H1 (cell line): ENCODE results near the gene BEAN1. TPM values are rescaled to one million over a fixed set of nuclear protein-coding genes. Genes with fewer than 3 reads are reported as not detected.

Experiments used
- CTCF ChIA-PET: fragments of 300-600 bp; sonication (Branson Sonifier 250); formaldehyde crosslinking; loops from one replicate; lab custom pipeline; 2021; ENCODE audit not compliant: partially characterized antibody; lab: Charles Lee
- POLR2A ChIA-PET: fragments of 300-600 bp; sonication (Branson Sonifier 250); formaldehyde crosslinking; loops from one replicate; lab custom pipeline; 2021; ENCODE audit warnings: inconsistent platforms; ENCODE audit not compliant: partially characterized antibody; lab: Charles Lee
- DNase-seq, 2 experiments: peaks; one replicate each; pipeline versions ENCODE4 v3.0.0 to v3.0.0-alpha.2; 2010 to 2022; ENCODE audit warnings: low spot score in 2 of 2, low read depth in 1 of 2, mixed read lengths in 1 of 2
- FAIRE-seq: peaks from 2 replicates; lab custom pipeline; 2011; peaks lifted over from hg19 to GRCh38; lab: Jason Lieb, UNC
- H2AFZ ChIP-seq: 2 replicates; pipeline ENCODE4 v1.8.1; 2012; ENCODE audit warnings: low read length, inconsistent platforms
- H2AK5ac ChIP-seq: 2 replicates; pipeline ENCODE4 v1.6.1; 2013; ENCODE audit warnings: low read depth, low read length
- H2BK120ac ChIP-seq: replicated peaks from 2 replicates; pipeline ENCODE3; 2013; ENCODE audit warnings: low read depth, low read length, inconsistent platforms
- H2BK12ac ChIP-seq: 2 replicates; pipeline ENCODE4 v1.6.1; 2013; ENCODE audit warnings: low read depth, low read length
- H2BK15ac ChIP-seq: 2 replicates; pipeline ENCODE4 v1.6.1; 2013; ENCODE audit warnings: low read length
- H2BK20ac ChIP-seq: 2 replicates; pipeline ENCODE4 v1.6.1; 2013; ENCODE audit warnings: low read length
- H2BK5ac ChIP-seq: 2 replicates; pipeline ENCODE4 v1.6.1; 2013; ENCODE audit warnings: low read depth, low read length
- H3K14ac ChIP-seq: 2 replicates; pipeline ENCODE4 v1.6.1; 2013; ENCODE audit warnings: inconsistent platforms; ENCODE audit not compliant: insufficient read length
- H3K18ac ChIP-seq: 2 replicates; pipeline ENCODE4 v1.6.1; 2013; ENCODE audit warnings: low read length; ENCODE audit errors: extremely low read depth
- H3K23ac ChIP-seq: 2 replicates; pipeline ENCODE4 v1.6.1; 2013; ENCODE audit warnings: inconsistent platforms; ENCODE audit not compliant: insufficient read length
- H3K23me2 ChIP-seq: 2 replicates; pipeline ENCODE4 v1.6.1; 2013; ENCODE audit warnings: low read depth, low read length
- H3K27ac ChIP-seq: 2 replicates; pipeline ENCODE4 v1.6.1; 2011; ENCODE audit warnings: low read depth, low read length, inconsistent platforms
- H3K27me3 ChIP-seq, 4 experiments: replicated peaks in 1 of 4; 1 replicate in 1 of 4; 2 replicates in 3 of 4; pipeline versions ENCODE4 v1.6.1 to v1.8.1; 2011 to 2013; ENCODE audit warnings: low read length in 3 of 4, mild to moderate bottlenecking in 3 of 4, inconsistent platforms in 2 of 4, mixed read lengths in 2 of 4, moderate library complexity in 1 of 4; ENCODE audit not compliant: control insufficient read depth in 3 of 4, insufficient read depth in 3 of 4; ENCODE audit errors: extremely low read depth in 1 of 4
- H3K36me3 ChIP-seq, 4 experiments: 2 replicates each; pipeline versions ENCODE4 v1.6.1 to v1.8.1; 2011 to 2013; ENCODE audit warnings: mild to moderate bottlenecking in 4 of 4, low read length in 3 of 4, moderate library complexity in 2 of 4, control low read depth in 1 of 4, inconsistent platforms in 1 of 4; ENCODE audit not compliant: insufficient read depth in 4 of 4, control insufficient read depth in 2 of 4
- H3K4ac ChIP-seq: replicated peaks from 2 replicates; pipeline ENCODE3; 2013; ENCODE audit warnings: low read length, low read depth, mixed read lengths, inconsistent platforms; ENCODE audit not compliant: insufficient read length
- H3K4me1 ChIP-seq, 4 experiments: replicated peaks in 1 of 4; 1 replicate in 1 of 4; 2 replicates in 3 of 4; pipeline versions ENCODE4 v1.6.1 to v1.8.1; 2011 to 2013; ENCODE audit warnings: low read length in 3 of 4, inconsistent platforms in 2 of 4, mixed read lengths in 1 of 4; ENCODE audit not compliant: insufficient read depth in 4 of 4, control insufficient read depth in 3 of 4
- H3K4me2 ChIP-seq, 2 experiments: 2 replicates each; pipeline versions ENCODE4 v1.6.1 to v1.8.1; 2011 to 2013; ENCODE audit warnings: low read depth in 2 of 2, low read length in 2 of 2, control low read depth in 1 of 2, inconsistent platforms in 1 of 2, mild to moderate bottlenecking in 1 of 2; ENCODE audit not compliant: insufficient read depth in 1 of 2
- H3K4me3 ChIP-seq, 4 experiments: fragments of 200-600, 300-600 bp in 1 of 4; sonication (generic), shearing (Covaris generic), sonication (Bioruptor Twin) in 1 of 4; 2 replicates each; pipeline versions ENCODE4 v1.5.1 to v1.8.1; 2011 to 2016; ENCODE audit warnings: low read length in 4 of 4, low read depth in 3 of 4, control low read depth in 2 of 4, inconsistent platforms in 2 of 4, mild to moderate bottlenecking in 2 of 4, mixed read lengths in 1 of 4, moderate library complexity in 1 of 4; ENCODE audit not compliant: insufficient read depth in 2 of 4; ENCODE audit errors: extremely low read depth in 1 of 4
- H3K56ac ChIP-seq: replicated peaks from 2 replicates; pipeline ENCODE3; 2013; ENCODE audit warnings: low read depth, mild to moderate bottlenecking, mixed read lengths, low read length, inconsistent platforms; ENCODE audit not compliant: insufficient read length
- H3K79me1 ChIP-seq: 2 replicates; pipeline ENCODE4 v1.6.1; 2013; ENCODE audit warnings: low read depth, low read length, control low read depth
- H3K79me2 ChIP-seq, 2 experiments: 2 replicates each; pipeline versions ENCODE4 v1.6.1 to v1.8.1; 2012 to 2013; ENCODE audit warnings: low read length in 2 of 2, mild to moderate bottlenecking in 2 of 2, inconsistent platforms in 1 of 2; ENCODE audit not compliant: insufficient read depth in 2 of 2, control insufficient read depth in 1 of 2
- H3K9ac ChIP-seq, 4 experiments: replicated peaks in 1 of 4; 1 replicate in 1 of 4; 2 replicates in 3 of 4; pipeline versions ENCODE4 v1.6.1 to v1.8.1; 2011 to 2013; ENCODE audit warnings: low read depth in 3 of 4, low read length in 3 of 4, control low read depth in 2 of 4, mild to moderate bottlenecking in 2 of 4, moderate library complexity in 2 of 4, inconsistent platforms in 1 of 4; ENCODE audit errors: extremely low read depth in 1 of 4
- H3K9me3 ChIP-seq, 2 experiments: 2 replicates each; pipeline versions ENCODE4 v1.6.1 to v1.8.1; 2012 to 2013; ENCODE audit warnings: mild to moderate bottlenecking in 2 of 2, moderate library complexity in 2 of 2, control low read depth in 1 of 2, inconsistent platforms in 1 of 2, low read depth in 1 of 2, low read length in 1 of 2, mixed read lengths in 1 of 2; ENCODE audit not compliant: insufficient read depth in 2 of 2
- H4K20me1 ChIP-seq, 2 experiments: replicated peaks in 1 of 2; 2 replicates each; pipeline versions ENCODE3 to v1.8.1; 2011 to 2013; ENCODE audit warnings: inconsistent platforms in 2 of 2, low read length in 2 of 2, mild to moderate bottlenecking in 1 of 2; ENCODE audit not compliant: insufficient read depth in 2 of 2, control insufficient read depth in 1 of 2
- H4K5ac ChIP-seq: 2 replicates; pipeline ENCODE4 v1.6.1; 2013; ENCODE audit warnings: low read length, low read depth, mixed read lengths, inconsistent platforms; ENCODE audit not compliant: insufficient read length
- H4K8ac ChIP-seq: 2 replicates; pipeline ENCODE4 v1.8.0; 2013; ENCODE audit warnings: mild to moderate bottlenecking, moderate library complexity, low read length, inconsistent platforms; ENCODE audit not compliant: insufficient read depth; ENCODE audit errors: extremely low read depth
- H4K91ac ChIP-seq: replicated peaks from 2 replicates; pipeline ENCODE3; 2013; ENCODE audit warnings: low read length, mixed read lengths, inconsistent platforms; ENCODE audit not compliant: insufficient read length
- ATF2 ChIP-seq: IDR thresholded peaks from 2 replicates; pipeline ENCODE4 v1.6.1; 2012; ENCODE audit warnings: low read length, inconsistent platforms
- ATF3 ChIP-seq: IDR thresholded peaks from 2 replicates; pipeline ENCODE4 v1.6.1; 2011; ENCODE audit warnings: low read depth, mild to moderate bottlenecking, low read length; ENCODE audit not compliant: insufficient read depth
- NANOG ChIP-seq: IDR thresholded peaks from 2 replicates; pipeline ENCODE4 v1.6.1; 2011; ENCODE audit warnings: low read length, low read depth, mild to moderate bottlenecking, inconsistent platforms; ENCODE audit not compliant: insufficient read depth, poor library complexity, severe bottlenecking
- POLR2A ChIP-seq, 2 experiments: IDR thresholded peaks; 1 replicate in 1 of 2; 2 replicates in 1 of 2; pipeline ENCODE4 v1.6.1; 2011; ENCODE audit warnings: low read depth in 2 of 2, low read length in 2 of 2, mild to moderate bottlenecking in 2 of 2; ENCODE audit errors: control extremely low read depth in 1 of 2
- POU5F1 ChIP-seq: IDR thresholded peaks from 2 replicates; pipeline ENCODE4 v1.6.1; 2011; ENCODE audit warnings: low read depth, mild to moderate bottlenecking, low read length, moderate library complexity
- RFX5 ChIP-seq: IDR thresholded peaks from 2 replicates; pipeline ENCODE4 v1.6.1; 2011; ENCODE audit warnings: low read depth, low read length, improper control_type of control experiment, borderline replicate concordance
- RNF2 ChIP-seq: fragments of 200-900, 300-1000 bp; sonication (generic); IDR thresholded peaks from 2 replicates; pipeline ENCODE4 v1.7.1; 2016; ENCODE audit warnings: borderline replicate concordance, low read depth, mild to moderate bottlenecking, antibody characterized with exemption, low read length; ENCODE audit not compliant: poor library complexity, severe bottlenecking; ENCODE audit errors: missing control alignments
- SP4 ChIP-seq: IDR thresholded peaks from 2 replicates; pipeline ENCODE4 v1.6.1; 2012; ENCODE audit warnings: low read length, inconsistent platforms
- WGBS, 2 experiments: shearing (Covaris generic) in 1 of 2; methylation state at CpG; one replicate each; pipeline versions ENCODE4 v1.1.6 to v1.1.7; 2013 to 2015; ENCODE audit warnings: low lambda C conversion rate in 2 of 2, mixed read lengths in 2 of 2, inconsistent platforms in 1 of 2, low coverage in 1 of 2, missing lambda C conversion rate in 1 of 2; ENCODE audit not compliant: insufficient replicate concordance in 2 of 2, insufficient coverage in 1 of 2, insufficient read length in 1 of 2; ENCODE audit errors: extremely low coverage in 1 of 2, missing lambda C conversion rate in 1 of 2; 5-methylcytosine and 5-hydroxymethylcytosine counted together
- polyA plus RNA-seq, 7 experiments: library from polyadenylated mRNA; depleted of rRNA in 3 of 7; stranded (reverse) in 5 of 7; unstranded in 2 of 7; fragments of >200 nt in 5 of 7; fragments of 200-250 nt in 2 of 7; gene quantifications; 1 replicate in 5 of 7; 2 replicates in 1 of 7; 4 replicates in 1 of 7; pipeline versions ENCODE4 v1.2.1 to v1.2.3, GENCODE V29; 2011 to 2013; ENCODE audit warnings: missing spikeins in 2 of 7, mixed read lengths in 2 of 7
- total RNA-seq: library from RNA; stranded (reverse); fragmentation: NEBNext Ultra II Directional; extraction: Animal tissue kit (Norgen Biotek cat#: 25700); gene quantifications from 2 replicates; pipeline ENCODE4 v1.2.1, GENCODE V29; 2021

The BEAN1 gene
- total and polyA plus RNA-seq, 2 of the 8 experiments (the other 6 are each of a cell fraction or from before 2014, with no cell fraction given) = 0.08 TPM; not detected in 1

- Histone ChIP-seq H2AK5ac (no peak overlapping the region), H3K4me3 (no peak overlapping the region), H3K18ac (no peak overlapping the region), H4K91ac (no peak overlapping the region), H3K79me2 (no peaks in the 10 kb centered on the region), H2BK5ac (no peak overlapping the region), H3K4me2 (no peak overlapping the region), H3K23me2 (peaks cover 3% of the 10 kb centered on the region; the same call in 1 of the 2 replicates), H3K27ac (no peak overlapping the region), H4K20me1 (no peaks in the 10 kb centered on the region), H2BK15ac (no peak overlapping the region), H3K23ac (no peak overlapping the region), H3K79me1 (no peaks in the 10 kb centered on the region), H3K9me3 (no peaks in the 10 kb centered on the region), H2BK20ac (no peak overlapping the region), H3K36me3 (no peaks in the 10 kb centered on the region), H4K5ac (no peak overlapping the region), H2BK12ac (no peak overlapping the region), H3K9ac (no peak overlapping the region), H3K27me3 (peaks cover 0 to 3% (median 0%) of the 10 kb centered on the region in 4 experiments; a peak in 1 of 7 replicates), H3K4me1 (peaks cover 0 to 4% (median 1%) of the 10 kb centered on the region in 4 experiments; a peak in 2 of 7 replicates), H3K56ac (no peak overlapping the region), H2AFZ (no peak overlapping the region), H3K4ac (no peak overlapping the region), H4K8ac (peak overlapping the region; percentile 60), H3K14ac (no peak overlapping the region), H2BK120ac (no peak overlapping the region)
- FAIRE-seq = no peak
- CTCF ChIA-PET = interaction anchor here (1.0 to 15.3 kb wide), 15 partner anchors 12 to 129 kb away, joined by 3 to 226 read pairs (median 6); partner anchors contain the start of gene CDH5
- POLR2A ChIA-PET = no interaction called here
- no peak for DNase-seq
- WGBS, 2 experiments = 87% methylated on average over 15 of the region's 15 CpGs; no CpG with 5 or more reads in 1 of the 2 experiments
- TF ChIP-seq POU5F1 (no peak), RFX5 (no peak), NANOG (no peak), ATF2 (no peak), SP4 (no peak), RNF2 (no peak), POLR2A (IDR thresholded peaks at IDR 0.05; ENCODE audit: control extremely low read depth in 1 of 2, low read depth in 2 of 2, low read length in 2 of 2) (no peak), ATF3 (no peak)
These were observed 46.0 kb downstream of the BEAN1 start for GRCh38 chr16:66473051-66473571.
